Left forelimb (tissue), 1 donor: Measurements from ENCODE around the gene RRAD.
"Not testable (repeated sequence)": the region's sequence is repeated elsewhere in the genome, so short reads cannot be mapped to it uniquely, and the experiment has no call there.

Experiments
- DNase-seq: peaks from one replicate; pipeline ENCODE4 v3.0.0-alpha.2; 2018; ENCODE audit warnings: low spot score

Gene RRAD

GRCh38 chr16:66900721-66901441 lies 24.5 kb downstream of the RRAD start:
- no peak for DNase-seq

DNA sequence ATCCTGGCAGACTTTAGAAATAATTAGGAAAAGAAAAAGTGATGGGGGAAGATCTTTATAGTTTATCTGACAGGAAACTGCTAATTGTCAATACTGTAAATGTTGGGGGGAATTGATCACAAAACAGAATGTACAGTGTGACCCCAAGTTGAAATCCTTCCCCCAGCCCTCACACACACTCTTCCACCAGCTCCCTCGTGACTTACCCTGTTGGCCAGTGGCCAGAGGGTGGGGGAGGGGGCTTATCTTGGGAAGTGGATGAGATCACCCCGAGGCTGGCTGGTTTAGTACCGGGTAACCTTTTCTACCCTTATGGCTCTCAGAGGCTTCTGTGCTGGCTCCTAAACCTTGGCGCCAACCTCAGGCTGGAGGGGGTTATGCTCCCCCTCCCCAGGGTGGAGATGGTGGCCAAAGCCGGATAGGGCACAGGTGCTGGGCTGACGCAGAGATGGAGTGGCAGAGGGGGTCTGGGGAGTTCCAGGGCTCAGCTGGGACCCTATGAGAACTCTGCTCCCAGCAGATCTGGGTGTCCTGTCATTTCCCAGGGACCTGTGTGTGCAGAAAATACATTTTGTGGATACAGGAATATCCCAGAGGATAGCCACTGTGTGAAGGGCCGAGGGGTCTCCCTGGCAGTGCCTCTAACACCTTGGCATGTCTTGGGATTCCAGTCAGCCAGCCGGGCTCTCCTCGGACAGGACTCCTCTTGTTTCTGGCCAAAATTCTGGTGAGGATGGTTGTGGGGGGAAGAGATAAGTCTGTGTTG lies 25.2 kb downstream of the RRAD start:
- DNase-seq: no peak

GRCh38 chr16:66899310-66899944 lies 25.9 kb downstream of the RRAD start:
- DNase-seq: no peak

GRCh38 chr16:66898933-66899309 lies 26.4 kb downstream of the RRAD start:
- DNase-seq: no peak

GRCh38 chr16:66898207-66898606 lies 27.1 kb downstream of the RRAD start:
- no peak for DNase-seq

DNA sequence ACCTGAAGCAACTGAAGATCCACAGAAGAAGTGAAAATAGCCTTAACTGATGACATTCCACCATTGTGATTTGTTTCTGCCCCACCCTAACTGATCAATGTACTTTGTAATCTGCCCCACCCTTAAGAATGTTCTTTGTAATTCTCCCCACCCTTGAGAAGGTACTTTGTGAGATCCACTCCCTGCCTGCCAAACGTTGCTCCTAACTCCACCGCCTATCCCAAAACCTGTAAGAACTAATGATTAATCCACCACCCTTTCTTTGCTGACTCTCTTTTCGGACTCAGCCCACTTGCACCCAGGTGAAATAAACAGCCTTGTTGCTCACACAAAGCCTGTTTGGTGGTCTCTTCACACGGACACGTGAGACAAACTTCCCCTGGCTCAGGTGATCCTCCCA lies 28.7 kb downstream of the RRAD start:
- DNase-seq: not testable (repeated sequence)

GRCh38 chr16:66895999-66896398 lies 29.3 kb downstream of the RRAD start:
- DNase-seq: no peak

GRCh38 chr16:66895689-66895979 lies 29.7 kb downstream of the RRAD start:
- DNase-seq: no peak

DNA sequence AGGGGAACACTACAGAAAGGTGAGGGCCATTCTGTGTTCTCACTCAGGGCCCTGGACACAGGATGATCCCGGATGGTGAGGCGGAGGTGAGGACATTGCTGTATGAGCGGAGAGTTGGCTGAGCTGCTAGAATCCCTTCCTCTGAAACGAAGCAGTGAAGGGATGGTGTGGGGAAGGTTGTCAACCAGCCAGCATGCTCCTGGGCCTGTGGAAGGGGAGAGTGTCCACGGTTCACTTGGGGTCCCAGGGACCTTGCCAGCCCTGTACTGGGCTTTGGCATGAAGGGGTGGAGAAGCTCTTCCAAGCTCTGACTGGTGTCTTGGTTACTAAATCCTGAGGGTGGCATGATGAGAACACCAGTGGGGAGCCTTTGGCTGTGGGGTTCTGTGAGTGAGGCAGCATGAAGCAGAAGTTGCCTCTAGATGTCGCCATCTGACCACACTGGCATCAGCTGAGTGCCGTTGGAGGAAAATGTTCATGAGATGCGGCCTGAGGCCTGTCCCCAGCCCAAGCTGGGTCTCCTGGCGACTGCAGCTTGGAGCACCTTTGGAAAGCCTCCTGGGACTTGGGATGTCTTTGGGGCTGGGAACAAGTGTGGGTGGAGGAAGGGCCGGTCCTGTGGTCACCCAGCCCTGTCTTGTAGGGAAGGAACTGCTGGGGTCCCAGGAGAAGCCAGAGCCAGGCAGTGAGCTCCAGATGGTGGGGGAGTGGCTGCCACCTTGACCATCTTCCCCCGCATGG lies 30.2 kb downstream of the RRAD start:
- DNase-seq: no peak

DNA sequence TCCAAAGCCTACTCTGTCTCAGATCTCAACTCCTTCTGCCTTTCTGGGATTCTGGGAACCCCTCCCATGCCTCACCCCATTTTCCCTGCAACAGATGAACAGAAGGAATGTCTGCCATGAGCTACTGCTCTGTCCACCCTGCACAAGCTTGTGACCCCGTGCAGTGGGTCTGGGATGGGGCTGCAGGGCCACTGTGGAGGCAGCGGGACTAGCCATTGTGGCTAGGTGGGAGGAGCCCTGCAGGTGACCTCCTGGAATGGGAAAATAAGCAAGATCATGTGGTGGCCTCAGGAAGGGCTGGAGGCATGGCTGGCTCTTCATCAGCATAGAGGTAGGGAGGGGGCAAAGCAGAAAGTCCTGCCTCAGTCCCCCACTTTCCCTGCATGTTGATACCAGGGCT lies 31.3 kb downstream of the RRAD start:
- no peak for DNase-seq

- no peak for DNase-seq
Observed at GRCh38 chr16:66891797-66892196, 33.5 kb downstream of the RRAD start.

GRCh38 chr16:66891360-66891759 lies 34.0 kb downstream of the RRAD start:
- no peak for DNase-seq

DNA sequence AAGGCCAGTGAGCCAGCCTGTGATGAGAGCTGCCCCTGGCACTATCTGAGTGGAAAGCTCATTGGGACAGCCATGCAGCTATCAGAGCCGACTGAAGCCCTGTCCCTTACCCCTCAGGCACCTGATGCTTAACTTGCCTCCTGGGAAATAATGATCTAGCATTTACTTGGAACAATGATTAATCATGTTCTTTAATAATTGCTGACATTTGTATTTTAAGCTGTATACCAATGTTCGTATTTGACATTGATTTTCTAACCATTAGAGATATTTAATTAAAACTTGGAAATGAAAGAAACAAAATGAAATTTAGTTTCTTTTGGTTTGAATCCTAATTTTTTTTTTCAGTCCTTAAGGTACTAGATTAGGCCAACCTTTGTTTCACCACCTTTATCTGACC lies 34.5 kb downstream of the RRAD start:
- no peak for DNase-seq

DNA sequence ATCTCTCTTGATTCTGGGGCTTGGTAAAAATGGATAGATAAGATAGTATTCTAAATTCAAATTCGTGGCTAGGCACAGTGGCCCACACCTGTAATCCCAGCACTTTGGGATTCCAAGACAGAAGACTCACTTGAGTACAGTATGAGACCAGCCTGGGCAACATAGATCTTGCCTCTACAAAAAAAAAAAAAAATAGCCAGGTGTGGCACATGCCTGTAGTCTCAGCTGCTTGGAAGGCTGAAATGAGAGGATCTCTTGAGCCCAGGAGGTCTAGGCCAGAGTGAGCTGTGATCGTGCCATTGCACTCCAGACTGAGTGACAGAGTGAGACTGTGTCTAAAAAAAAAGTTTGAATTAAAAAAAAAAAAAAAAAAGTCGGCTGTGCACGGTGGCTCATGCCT lies 35.7 kb downstream of the RRAD start:
- DNase-seq: no peak

DNA sequence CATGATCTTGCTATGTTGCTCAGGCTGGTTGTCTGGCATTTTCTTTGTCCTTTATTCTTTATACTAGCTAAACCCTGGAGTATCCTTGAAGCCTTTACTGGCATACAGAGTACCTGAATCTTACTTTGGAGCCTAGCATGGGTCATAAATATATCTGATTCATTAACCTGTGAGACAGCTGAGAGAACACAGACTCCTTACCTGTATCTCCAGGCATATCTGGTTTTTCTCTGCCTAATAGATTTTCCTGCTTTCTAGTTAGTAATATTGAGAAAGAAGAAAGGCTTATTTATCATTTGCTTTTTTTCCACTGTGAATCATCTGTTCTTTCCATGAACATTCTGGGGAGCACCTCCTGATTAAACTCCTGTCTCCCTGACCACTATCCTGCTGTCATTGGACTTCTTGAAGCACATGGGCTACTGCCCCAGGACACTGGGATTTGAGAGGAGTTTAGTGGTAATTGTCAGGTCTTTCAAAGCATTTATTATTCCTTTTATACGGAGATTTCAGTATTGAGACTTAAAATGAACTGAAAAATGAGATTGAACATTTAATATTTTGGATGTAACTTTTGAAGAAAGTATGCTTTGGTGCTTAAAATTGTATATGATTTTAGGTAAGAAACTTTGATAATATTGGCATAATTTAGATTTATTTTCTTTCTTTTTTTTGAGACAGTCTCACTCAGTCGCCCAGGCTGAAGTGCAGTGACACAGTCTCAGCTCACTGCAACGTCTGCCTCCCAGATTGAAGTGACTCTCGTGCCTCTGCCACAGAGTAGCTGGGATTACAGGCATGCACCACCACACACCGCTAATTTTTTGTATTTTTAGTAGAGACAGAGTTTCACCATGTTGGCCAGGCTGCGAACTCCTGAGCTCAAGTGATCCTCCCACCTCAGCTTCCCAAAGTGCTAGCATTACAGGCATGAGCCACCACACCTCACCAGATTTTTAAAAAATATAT lies 36.4 kb downstream of the RRAD start:
- no peak for DNase-seq

DNA sequence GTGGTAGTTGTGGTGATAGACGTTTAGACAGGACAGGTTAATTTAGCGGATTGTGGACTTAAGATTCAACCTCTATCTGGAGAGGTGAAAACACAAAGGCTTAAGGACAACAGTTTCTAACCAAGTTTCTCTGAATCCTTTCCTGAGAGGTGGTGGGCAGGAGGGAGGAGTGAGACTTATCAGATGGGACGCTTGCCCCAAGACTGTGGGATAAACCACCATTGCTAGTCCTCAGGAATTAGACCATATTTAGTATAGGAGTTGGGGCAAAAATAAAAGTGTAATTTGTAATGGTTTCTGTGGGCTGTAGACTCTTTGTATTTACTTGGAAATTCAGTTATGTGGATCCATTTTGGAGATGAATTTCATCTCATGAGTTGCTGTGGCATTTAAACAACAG lies 38.4 kb downstream of the RRAD start:
- DNase-seq: no peak

DNA sequence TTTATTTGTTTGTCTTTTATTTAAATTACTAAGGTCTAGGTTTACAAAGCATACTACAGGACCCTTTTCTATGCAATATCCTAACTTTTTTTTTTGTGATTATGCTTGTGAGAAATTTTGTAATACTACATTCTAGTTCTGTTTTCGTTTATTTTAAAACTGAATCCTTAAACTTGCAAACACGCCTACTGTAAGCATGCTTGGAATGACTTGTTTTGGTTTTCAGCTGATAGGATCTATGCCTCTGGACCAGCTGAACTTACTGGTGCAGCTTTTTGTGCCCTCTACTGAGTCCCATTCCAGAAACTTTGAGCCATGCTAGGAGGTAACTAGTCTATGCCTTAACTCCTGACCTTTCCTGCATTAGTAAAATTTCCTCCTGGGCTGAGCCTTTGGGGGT lies 39.0 kb downstream of the RRAD start:
- no peak for DNase-seq

DNA sequence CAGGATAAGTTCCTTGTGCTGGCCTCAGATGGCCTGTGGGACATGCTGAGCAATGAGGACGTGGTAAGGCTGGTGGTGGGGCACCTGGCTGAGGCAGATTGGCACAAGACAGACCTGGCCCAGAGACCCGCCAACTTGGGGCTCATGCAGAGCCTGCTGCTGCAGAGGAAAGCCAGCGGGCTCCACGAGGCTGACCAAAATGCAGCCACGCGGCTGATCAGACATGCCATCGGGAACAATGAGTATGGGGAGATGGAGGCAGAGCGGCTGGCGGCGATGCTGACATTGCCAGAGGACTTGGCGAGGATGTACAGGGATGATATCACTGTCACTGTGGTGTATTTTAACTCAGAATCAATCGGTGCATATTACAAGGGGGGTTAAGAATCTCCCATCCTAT lies 39.8 kb downstream of the RRAD start:
- no peak for DNase-seq

- no peak for DNase-seq
Observed at GRCh38 chr16:66882702-66883101, 42.6 kb downstream of the RRAD start.

- DNase-seq: no peak
Observed at GRCh38 chr16:66881964-66882508, 43.3 kb downstream of the RRAD start.

DNA sequence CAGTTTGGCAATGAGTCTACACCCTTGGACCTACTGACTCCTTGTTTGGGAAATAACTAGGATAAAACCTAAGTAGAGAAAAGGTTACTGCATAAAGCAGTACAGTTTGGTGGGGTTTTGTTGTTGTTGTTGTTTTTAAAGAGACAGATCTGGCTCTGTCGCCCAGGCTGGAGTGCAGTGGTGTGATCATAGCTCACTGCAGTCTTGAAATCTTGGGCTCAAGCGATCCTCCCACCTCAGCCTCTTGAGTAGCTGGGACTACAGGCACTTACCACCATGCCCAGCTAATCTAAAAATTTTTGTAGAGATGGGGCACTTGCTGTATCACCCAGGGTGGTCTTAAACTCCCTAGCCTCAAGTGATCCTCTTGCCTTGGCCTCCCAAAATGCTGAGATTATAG lies 43.8 kb downstream of the RRAD start:
- DNase-seq: no peak
